GM12891 (cell line): Measurements from ENCODE around the gene SORL1.

ENCODE experiments used
- PAX5 ChIP-seq: IDR thresholded peaks from 2 replicates; pipeline ENCODE4 v1.6.1; 2011; ENCODE audit warnings: low read length, moderate library complexity, mild to moderate bottlenecking; ENCODE audit not compliant: insufficient read depth, severe bottlenecking
- POLR2A ChIP-seq: IDR thresholded peaks from 2 replicates; pipeline ENCODE4 v1.6.1; 2011; ENCODE audit warnings: low read depth, low read length, control low read depth
- POLR2AphosphoS5 ChIP-seq: IDR thresholded peaks from 2 replicates; pipeline ENCODE4 v1.6.1; 2011; ENCODE audit warnings: low read depth, low read length, control low read depth
- SPI1 ChIP-seq: IDR thresholded peaks from 2 replicates; pipeline ENCODE4 v1.6.1; 2011; ENCODE audit warnings: low read depth, low read length, control low read depth
- TAF1 ChIP-seq: IDR thresholded peaks from 2 replicates; pipeline ENCODE4 v1.6.1; 2011; ENCODE audit warnings: low read depth, low read length, control low read depth

- TF ChIP-seq POLR2A (no peak), POLR2AphosphoS5 (no peak), SPI1 (no peak), PAX5 (no peak), TAF1 (no peak)
These were observed 36.3 kb upstream of the SORL1 start for GRCh38 chr11:121415856-121416255.
